ENCODE data around the gene JADE2.

Gene JADE2

DNA sequence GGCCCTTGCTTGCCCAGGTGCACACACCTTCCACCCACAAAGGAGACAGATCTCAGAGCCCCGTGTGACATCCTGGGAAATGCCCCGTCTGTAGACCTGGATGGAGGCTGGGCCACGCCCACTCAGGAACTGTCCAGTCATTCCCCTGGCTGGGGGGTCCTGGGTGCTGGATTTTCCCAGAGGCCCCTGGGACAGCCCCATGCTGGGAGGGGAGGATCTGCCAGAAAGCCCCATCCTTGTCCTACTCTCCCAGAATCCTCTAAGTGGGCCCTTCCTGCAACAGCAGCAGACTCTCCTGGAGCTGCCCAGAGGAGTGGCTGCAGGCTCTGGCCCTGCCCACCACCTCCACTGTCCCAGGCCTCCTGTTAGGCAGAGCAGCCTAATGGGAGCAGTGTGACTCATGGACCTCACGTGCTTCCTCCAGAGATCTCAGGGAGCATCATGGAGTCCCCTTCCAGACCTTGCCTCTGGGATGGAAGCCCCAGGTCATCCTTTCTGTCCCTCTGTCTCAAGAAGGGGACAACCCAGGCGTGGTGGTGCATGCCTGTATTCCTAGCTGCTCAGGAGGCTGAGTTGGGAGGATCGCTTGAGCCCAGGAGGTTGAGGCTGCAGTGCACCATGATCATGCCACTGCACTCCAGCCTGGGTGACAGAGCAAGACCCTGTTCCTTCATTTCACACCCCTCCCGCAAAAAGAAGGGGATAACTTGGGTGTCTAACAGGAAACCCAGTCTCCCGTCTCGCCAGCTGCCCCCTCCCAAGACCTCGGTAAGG lies 51.7 kb downstream of the JADE2 start:
- Mint-ChIP-seq H3K4me1 (peaks cover 21% of the 10 kb centered on the region), H3K9me3 (no peaks in the 10 kb centered on the region), H3K4me3 (no peak overlapping the region), H3K27me3 (no peaks in the 10 kb centered on the region), H3K27ac (peak overlapping the region; percentile 7 to 90)
- ATAC-seq (peak; percentile 13), DNase-seq (no peak)

GRCh38 chr5:134577796-134578577 lies 52.5 kb downstream of the JADE2 start:
- H3K27ac Mint-ChIP-seq = peak overlapping the region; percentile 72 to 83
- DNase-seq (peak; percentile 68 to 75), ATAC-seq (peak; percentile 67)
- H3K4me1 Mint-ChIP-seq = peaks cover 21% of the 10 kb centered on the region
- no peaks in the 10 kb centered on the region for H3K27me3 Mint-ChIP-seq
- no peak overlapping the region for H3K4me3 Mint-ChIP-seq
- no peaks in the 10 kb centered on the region for H3K9me3 Mint-ChIP-seq

GRCh38 chr5:134578578-134579283 lies 53.3 kb downstream of the JADE2 start:
- H3K4me1 Mint-ChIP-seq = peaks cover 21% of the 10 kb centered on the region
- H3K9me3 Mint-ChIP-seq = no peaks in the 10 kb centered on the region
- no peak overlapping the region for H3K4me3 Mint-ChIP-seq
- H3K27ac Mint-ChIP-seq = no peak overlapping the region
- DNase-seq (no peak), ATAC-seq (no peak)
- no peaks in the 10 kb centered on the region for H3K27me3 Mint-ChIP-seq

DNA sequence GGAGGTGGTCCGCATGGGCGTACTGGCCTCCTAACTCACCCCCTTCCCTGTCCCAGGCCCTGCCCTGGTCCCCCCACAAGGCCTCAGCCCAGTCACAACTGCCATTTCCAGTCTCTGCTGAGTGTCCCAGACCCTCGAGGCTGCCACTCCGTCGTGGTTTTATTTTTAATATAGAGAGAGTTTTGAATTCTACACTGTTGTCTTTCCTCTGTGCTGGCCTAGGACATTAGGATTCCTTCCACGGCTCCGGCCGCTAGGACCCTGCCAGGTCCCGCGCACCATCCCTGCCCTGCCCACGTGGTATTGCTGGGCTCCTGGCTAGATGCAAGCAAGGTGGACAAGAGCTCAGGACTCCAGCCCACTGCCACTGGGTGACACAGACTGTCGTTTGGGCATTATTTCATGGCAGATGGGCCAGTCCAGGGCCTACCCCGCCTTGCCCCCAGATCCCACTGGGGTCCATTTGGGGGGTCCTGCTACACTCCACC lies 53.9 kb downstream of the JADE2 start:
- Mint-ChIP-seq H3K27me3 (no peaks in the 10 kb centered on the region), H3K4me1 (peaks cover 21% of the 10 kb centered on the region), H3K4me3 (no peak overlapping the region), H3K9me3 (no peaks in the 10 kb centered on the region), H3K27ac (peak overlapping the region; percentile 62 to 96)
- no peak for DNase-seq
- no peak for ATAC-seq

DNA sequence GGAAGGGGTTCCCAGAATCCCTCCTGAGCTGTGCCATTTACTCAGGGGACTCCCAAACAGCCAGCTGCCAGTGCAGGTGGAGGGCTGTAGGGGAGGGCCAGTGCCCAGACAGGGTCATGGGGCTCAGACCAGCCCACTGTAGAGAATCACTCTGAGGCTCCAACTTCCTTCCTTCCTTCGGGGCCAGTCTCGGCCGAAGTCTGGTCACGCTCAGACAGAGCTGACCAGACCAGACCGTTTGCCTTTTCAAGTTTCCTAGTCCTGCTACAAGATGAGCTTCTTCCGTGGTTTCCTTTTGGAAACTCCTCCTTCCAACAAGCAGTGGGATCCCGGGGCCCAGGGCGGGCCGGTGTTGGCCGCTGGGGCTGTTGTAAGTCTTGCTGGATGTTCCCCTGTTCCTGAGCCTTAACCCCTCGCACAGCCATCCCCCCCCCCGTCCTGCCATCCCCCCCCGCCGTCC lies 54.6 kb downstream of the JADE2 start:
- Mint-ChIP-seq H3K4me3 (no peak overlapping the region), H3K4me1 (peaks cover 21% of the 10 kb centered on the region), H3K27ac (peak overlapping the region in 1 of 2 donors; percentile 84), H3K9me3 (no peaks in the 10 kb centered on the region), H3K27me3 (no peaks in the 10 kb centered on the region)
- ATAC-seq (no peak), DNase-seq (no peak)

DNA sequence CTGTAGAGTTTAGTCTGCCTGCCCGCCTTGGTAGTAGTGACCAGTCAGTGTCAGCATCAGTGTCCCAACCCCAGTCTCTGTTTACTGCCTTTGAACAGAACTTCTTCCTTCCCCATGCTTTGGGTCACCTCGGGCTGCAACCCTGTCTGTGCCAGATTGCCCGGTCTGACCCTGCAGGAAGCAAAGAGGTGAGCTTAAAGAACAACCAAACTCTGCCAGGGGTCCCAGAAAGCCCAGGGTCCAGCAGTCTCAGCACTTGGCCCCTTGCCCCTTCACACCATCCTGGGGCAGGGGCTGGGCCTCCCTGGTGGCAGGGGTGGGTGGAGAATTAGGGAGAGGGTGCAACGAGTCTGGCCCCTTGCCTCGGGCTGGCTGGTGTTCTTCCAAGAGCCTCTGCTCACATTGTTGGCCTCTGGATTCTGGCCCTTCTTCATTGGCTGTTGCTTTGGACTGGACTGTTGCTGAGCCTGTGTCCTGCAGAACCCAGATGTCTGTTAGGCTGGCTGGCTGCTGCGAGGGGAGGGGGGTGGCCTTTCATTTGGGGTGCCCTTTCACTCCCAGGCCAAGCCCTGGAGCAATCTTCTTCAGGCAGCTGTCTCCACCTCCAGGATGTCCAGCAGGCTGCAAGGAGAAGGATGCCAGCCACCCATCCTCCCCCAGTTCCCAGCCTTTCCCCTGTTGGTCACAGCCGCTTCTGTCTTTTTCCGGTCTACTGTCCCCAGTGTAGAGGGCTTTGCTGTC lies 55.9 kb downstream of the JADE2 start:
- Mint-ChIP-seq H3K4me1 (peaks cover 17% of the 10 kb centered on the region), H3K27me3 (no peaks in the 10 kb centered on the region), H3K4me3 (no peak overlapping the region), H3K9me3 (no peaks in the 10 kb centered on the region), H3K27ac (peak overlapping the region; percentile 40 to 76)
- DNase-seq = no peak
- ATAC-seq = no peak

- ATAC-seq (no peak), DNase-seq (no peak)
- H3K9me3 Mint-ChIP-seq = no peaks in the 10 kb centered on the region
- H3K4me3 Mint-ChIP-seq = no peak overlapping the region
- peaks cover 17% of the 10 kb centered on the region for H3K4me1 Mint-ChIP-seq
- no peaks in the 10 kb centered on the region for H3K27me3 Mint-ChIP-seq
- no peak overlapping the region for H3K27ac Mint-ChIP-seq
Observed at GRCh38 chr5:134582281-134582680, 56.8 kb downstream of the JADE2 start.

DNA sequence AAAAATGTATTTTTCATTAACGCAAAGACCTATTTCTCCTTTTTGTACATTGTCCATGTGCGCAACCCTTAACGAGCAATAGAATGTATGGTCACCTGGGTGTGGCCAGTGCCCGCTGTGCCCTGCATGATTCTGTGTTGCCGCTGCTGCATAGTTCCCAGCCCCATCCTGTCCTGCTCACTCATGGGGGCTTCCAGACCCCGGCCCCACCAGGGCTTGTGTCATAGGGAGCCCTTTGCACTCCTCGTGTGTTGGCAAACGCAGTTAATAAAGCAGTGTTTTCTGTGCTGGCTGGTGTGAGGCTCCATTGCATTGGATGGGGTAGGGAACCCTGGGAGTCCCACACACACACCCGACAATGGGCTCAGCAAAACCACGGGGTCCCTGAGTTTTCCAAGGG lies 57.5 kb downstream of the JADE2 start:
- DNase-seq (no peak), ATAC-seq (no peak)
- H3K4me3 Mint-ChIP-seq = no peak overlapping the region
- no peaks in the 10 kb centered on the region for H3K9me3 Mint-ChIP-seq
- no peaks in the 10 kb centered on the region for H3K27me3 Mint-ChIP-seq
- H3K4me1 Mint-ChIP-seq = peaks cover 11% of the 10 kb centered on the region
- H3K27ac Mint-ChIP-seq = peak overlapping the region; percentile 13 to 60

- H3K4me3 Mint-ChIP-seq = no peak overlapping the region
Observed at GRCh38 chr5:134583766-134584165, 58.3 kb downstream of the JADE2 start.

GRCh38 chr5:134584662-134585061 lies 59.2 kb downstream of the JADE2 start:
- no peaks in the 10 kb centered on the region for H3K9me3 Mint-ChIP-seq
- H3K4me1 Mint-ChIP-seq = peaks cover 10% of the 10 kb centered on the region
- no peak overlapping the region for H3K4me3 Mint-ChIP-seq
- DNase-seq = no peak
- H3K27ac Mint-ChIP-seq = peak overlapping the region in 1 of 2 donors; percentile 86
- no peak for ATAC-seq
- no peaks in the 10 kb centered on the region for H3K27me3 Mint-ChIP-seq

More at GRCh38 chr5:134583766-134584165, 58.3 kb downstream of the JADE2 start:
- no peak for ATAC-seq
- H3K9me3 Mint-ChIP-seq = no peaks in the 10 kb centered on the region
- peaks cover 10% of the 10 kb centered on the region for H3K4me1 Mint-ChIP-seq
- DNase-seq = no peak
- H3K27ac Mint-ChIP-seq = peak overlapping the region; percentile 37 to 86
- H3K27me3 Mint-ChIP-seq = no peaks in the 10 kb centered on the region

GRCh38 chr5:134585966-134586365 lies 60.5 kb downstream of the JADE2 start:
- Mint-ChIP-seq H3K4me3 (no peak overlapping the region), H3K27ac (no peak overlapping the region), H3K4me1 (peaks cover 11% of the 10 kb centered on the region), H3K27me3 (no peaks in the 10 kb centered on the region), H3K9me3 (no peaks in the 10 kb centered on the region)
- ATAC-seq (no peak), DNase-seq (no peak)

DNA sequence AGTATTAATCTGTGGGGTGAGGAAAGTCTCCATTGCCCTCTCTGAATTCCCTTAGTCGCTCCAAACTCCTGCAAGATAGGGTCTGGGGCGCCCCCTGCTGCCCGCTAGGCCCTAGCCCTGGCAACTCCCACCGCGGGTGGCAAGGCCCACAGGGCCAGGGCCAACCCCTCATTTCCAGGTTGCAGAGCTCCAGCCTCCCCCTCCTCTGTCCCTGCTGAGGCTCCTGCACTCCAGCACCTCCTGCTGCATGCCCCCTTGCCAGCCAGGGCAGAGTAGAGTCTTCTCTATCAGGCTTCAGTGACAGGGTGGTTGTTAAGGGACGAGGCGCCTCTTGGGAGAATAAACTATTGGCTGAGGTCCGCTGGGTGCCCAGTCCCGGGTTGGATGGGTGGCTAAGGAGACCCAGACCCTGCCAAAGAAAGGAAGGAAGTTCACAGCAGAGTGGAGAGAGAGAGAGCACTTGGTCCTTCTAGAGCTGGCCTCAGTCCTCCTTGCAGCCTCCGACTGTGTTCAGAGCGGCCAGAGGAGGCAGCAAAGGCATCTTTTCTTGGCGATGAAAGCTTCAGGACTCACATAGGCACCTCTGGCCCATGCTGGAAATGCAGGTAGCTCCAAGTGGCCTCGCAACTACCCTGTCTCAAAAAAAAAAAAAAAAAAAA lies 61.5 kb downstream of the JADE2 start:
- H3K27ac Mint-ChIP-seq = peak overlapping the region; percentile 29 to 88
- ATAC-seq (peak; percentile 93), DNase-seq (peak; percentile 82 to 87)
- H3K4me1 Mint-ChIP-seq = peaks cover 21% of the 10 kb centered on the region
- peak overlapping the region; percentile 54 to 57 for H3K4me3 Mint-ChIP-seq
- H3K9me3 Mint-ChIP-seq = no peaks in the 10 kb centered on the region
- no peaks in the 10 kb centered on the region for H3K27me3 Mint-ChIP-seq

- H3K4me1 Mint-ChIP-seq = peaks cover 38% of the 10 kb centered on the region
- H3K27me3 Mint-ChIP-seq = peaks cover 9% of the 10 kb centered on the region
- no peak overlapping the region for H3K27ac Mint-ChIP-seq
- ATAC-seq = peak; percentile 62
- H3K4me3 Mint-ChIP-seq = no peak overlapping the region
- DNase-seq = peak; percentile 44 to 72
- H3K9me3 Mint-ChIP-seq = no peaks in the 10 kb centered on the region
Observed at GRCh38 chr5:134590992-134591659, 65.7 kb downstream of the JADE2 start.

- H3K27ac Mint-ChIP-seq = no peak overlapping the region
- ATAC-seq (no peak), DNase-seq (no peak)
- H3K4me1 Mint-ChIP-seq = peaks cover 29% of the 10 kb centered on the region
- no peak overlapping the region for H3K4me3 Mint-ChIP-seq
- peaks cover 9% of the 10 kb centered on the region for H3K27me3 Mint-ChIP-seq
- no peaks in the 10 kb centered on the region for H3K9me3 Mint-ChIP-seq
Observed at GRCh38 chr5:134592141-134592746, 66.8 kb downstream of the JADE2 start.

Data from stimulated activated naive CD8-positive, alpha-beta T cell treated with anti-CD3 and anti-CD28 coated beads, Interleukin-15, amount 100 ng/mL, for 72 hours (primary cell).